ENCODE data around the gene PUS3.

PUS3 gene

DNA sequence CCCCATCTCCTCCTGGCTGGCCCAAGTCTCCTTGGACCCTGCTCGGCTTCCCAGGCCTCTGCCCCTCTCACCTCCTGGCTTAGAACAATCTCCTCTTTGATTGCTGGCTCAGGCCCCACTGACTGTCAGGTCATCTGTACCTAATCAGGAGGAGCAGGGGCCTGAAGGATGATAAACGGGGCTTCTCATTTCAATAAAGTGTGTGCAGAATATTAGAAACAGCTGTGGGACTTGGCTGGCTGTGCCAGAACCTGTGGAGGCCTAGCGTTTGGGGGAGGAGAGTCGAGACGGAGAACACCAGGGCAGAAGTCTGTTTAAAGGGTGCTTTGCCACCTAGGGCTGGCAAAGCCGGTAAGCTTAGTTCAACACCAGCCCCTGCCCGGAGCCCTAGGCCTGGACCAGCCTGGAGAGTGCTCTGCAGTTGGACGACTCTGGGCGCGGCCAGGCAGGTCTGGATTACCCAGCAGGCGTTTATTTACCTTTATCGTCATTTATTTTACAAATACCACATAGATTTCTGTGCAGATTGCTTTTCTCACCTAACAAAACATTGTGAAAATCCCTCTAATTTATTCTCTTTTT is 32.7 kb upstream of the PUS3 start:
- Histone ChIP-seq H3K4me3 (replicated peaks; ENCODE audit: low read depth, low read length) (no peak overlapping the region), H3K27me3 (replicated peaks; ENCODE audit: control insufficient read depth, insufficient read depth, low read length) (no peaks in the 10 kb centered on the region; the same call in none of the 2 replicates), H3K36me3 (ENCODE audit: control insufficient read depth, insufficient read depth, low read length) (no peaks in the 10 kb centered on the region)
- no peak for TF ChIP-seq CTCF (IDR thresholded peaks at IDR 0.05; ENCODE audit: insufficient read depth, low read length, poor library complexity, severe bottlenecking)
- no peak for DNase-seq (ENCODE audit: extremely low read depth, insufficient read length)

DNA sequence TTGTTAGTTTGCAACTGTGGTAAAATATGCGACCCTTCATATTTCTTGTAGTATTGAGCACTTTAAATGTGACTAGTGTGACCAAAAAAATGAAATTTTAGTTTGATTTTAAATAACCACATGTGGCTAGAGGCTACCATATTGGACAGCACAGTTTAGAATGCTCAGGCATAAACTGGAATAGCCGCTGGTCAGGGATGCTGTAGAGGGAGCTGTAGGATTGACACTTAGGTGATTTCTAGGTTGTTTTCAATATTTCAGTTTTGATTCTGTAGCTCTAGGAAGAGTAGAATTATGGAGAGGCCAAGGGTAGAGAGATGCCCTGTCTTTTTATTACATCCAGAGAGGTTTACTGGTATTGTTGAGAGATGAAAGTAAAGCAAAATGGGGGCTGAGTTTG is 32.0 kb upstream of the PUS3 start:
- no peaks in the 10 kb centered on the region; the same call in none of the 2 replicates for H3K27me3 ChIP-seq (replicated peaks; ENCODE audit: control insufficient read depth, insufficient read depth, low read length)
- no peaks in the 10 kb centered on the region for H3K36me3 ChIP-seq (ENCODE audit: control insufficient read depth, insufficient read depth, low read length)
- no peak for DNase-seq (ENCODE audit: extremely low read depth, insufficient read length)
- TF ChIP-seq CTCF (IDR thresholded peaks at IDR 0.05; ENCODE audit: insufficient read depth, low read length, poor library complexity, severe bottlenecking) = no peak
- H3K4me3 ChIP-seq (replicated peaks; ENCODE audit: low read depth, low read length) = no peak overlapping the region

DNA sequence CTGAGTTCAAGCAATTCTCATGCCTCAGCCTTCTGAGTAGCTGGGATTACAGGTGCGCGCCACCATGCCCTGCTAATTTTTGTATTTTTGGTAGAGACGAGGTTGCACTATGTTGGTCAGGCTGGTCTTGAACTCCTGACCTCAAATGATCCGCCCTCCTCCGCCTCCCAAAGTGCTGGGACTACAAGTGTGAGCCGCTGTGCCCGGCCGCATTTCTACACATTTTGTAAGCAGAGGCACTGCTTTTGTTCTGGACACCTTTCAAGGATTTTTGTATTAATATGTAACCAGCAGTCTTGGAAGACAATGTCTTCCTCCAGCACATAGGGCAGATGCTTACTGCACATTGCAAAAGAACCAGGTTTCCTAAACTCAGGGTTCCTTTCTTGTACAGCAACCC is 31.5 kb upstream of the PUS3 start:
- H3K4me3 ChIP-seq (replicated peaks; ENCODE audit: low read depth, low read length) = no peak overlapping the region
- no peaks in the 10 kb centered on the region; the same call in none of the 2 replicates for H3K27me3 ChIP-seq (replicated peaks; ENCODE audit: control insufficient read depth, insufficient read depth, low read length)
- no peak for DNase-seq (ENCODE audit: extremely low read depth, insufficient read length)
- no peaks in the 10 kb centered on the region for H3K36me3 ChIP-seq (ENCODE audit: control insufficient read depth, insufficient read depth, low read length)
- TF ChIP-seq CTCF (IDR thresholded peaks at IDR 0.05; ENCODE audit: insufficient read depth, low read length, poor library complexity, severe bottlenecking) = no peak

GRCh38 chr11:125933030-125933813 is 30.2 kb upstream of the PUS3 start:
- Histone ChIP-seq H3K27me3 (replicated peaks; ENCODE audit: control insufficient read depth, insufficient read depth, low read length) (no peaks in the 10 kb centered on the region; the same call in none of the 2 replicates), H3K36me3 (ENCODE audit: control insufficient read depth, insufficient read depth, low read length) (no peaks in the 10 kb centered on the region), H3K4me3 (replicated peaks; ENCODE audit: low read depth, low read length) (no peak overlapping the region)
- no peak for TF ChIP-seq CTCF (IDR thresholded peaks at IDR 0.05; ENCODE audit: insufficient read depth, low read length, poor library complexity, severe bottlenecking)
- DNase-seq (ENCODE audit: extremely low read depth, insufficient read length) = no peak

- Histone ChIP-seq H3K4me3 (replicated peaks; ENCODE audit: low read depth, low read length) (no peak overlapping the region), H3K36me3 (ENCODE audit: control insufficient read depth, insufficient read depth, low read length) (no peaks in the 10 kb centered on the region), H3K27me3 (replicated peaks; ENCODE audit: control insufficient read depth, insufficient read depth, low read length) (no peaks in the 10 kb centered on the region; the same call in none of the 2 replicates)
- TF ChIP-seq CTCF (IDR thresholded peaks at IDR 0.05; ENCODE audit: insufficient read depth, low read length, poor library complexity, severe bottlenecking) = no peak
- no peak for DNase-seq (ENCODE audit: extremely low read depth, insufficient read length)
Observed at GRCh38 chr11:125932301-125932700, 29.3 kb upstream of the PUS3 start.

All from GM06990 (cell line).